ENCODE results near the gene ADGRF4.

Gene ADGRF4

DNA sequence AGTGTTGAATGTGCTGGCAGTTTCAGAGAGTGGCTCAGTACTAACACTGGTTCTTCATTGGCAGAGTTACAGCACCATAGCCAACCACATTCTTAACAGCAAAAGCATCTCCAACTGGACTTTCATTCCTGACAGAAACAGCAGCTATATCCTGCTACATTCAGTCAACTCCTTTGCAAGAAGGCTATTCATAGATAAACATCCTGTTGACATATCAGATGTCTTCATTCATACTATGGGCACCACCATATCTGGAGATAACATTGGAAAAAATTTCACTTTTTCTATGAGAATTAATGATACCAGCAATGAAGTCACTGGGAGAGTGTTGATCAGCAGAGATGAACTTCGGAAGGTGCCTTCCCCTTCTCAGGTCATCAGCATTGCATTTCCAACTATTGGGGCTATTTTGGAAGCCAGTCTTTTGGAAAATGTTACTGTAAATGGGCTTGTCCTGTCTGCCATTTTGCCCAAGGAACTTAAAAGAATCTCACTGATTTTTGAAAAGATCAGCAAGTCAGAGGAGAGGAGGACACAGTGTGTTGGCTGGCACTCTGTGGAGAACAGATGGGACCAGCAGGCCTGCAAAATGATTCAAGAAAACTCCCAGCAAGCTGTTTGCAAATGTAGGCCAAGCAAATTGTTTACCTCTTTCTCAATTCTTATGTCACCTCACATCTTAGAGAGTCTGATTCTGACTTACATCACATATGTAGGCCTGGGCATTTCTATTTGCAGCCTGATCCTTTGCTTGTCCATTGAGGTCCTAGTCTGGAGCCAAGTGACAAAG lies 17.0 kb upstream of the ADGRF4 start:
- DNase-seq: no peak

DNA sequence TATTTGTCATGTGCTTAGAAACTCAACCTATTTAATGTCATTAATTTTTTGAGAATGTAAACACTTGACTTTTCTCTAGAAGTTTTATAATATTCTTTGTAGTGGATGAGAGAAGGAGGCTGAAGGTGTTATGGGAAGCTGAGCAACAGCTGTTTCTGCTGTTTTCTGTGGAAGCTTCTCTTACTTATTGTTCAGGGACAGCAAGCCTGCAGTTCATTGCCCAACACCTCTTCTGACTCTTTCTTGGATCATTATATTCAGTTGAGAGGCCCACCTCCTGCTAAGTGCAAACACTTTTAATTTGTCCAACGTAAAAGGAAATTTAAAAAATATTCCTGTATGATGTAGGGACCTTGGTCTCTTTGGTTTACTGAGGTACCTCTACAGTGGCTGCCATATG lies 12.0 kb upstream of the ADGRF4 start:
- no peak for DNase-seq

DNA sequence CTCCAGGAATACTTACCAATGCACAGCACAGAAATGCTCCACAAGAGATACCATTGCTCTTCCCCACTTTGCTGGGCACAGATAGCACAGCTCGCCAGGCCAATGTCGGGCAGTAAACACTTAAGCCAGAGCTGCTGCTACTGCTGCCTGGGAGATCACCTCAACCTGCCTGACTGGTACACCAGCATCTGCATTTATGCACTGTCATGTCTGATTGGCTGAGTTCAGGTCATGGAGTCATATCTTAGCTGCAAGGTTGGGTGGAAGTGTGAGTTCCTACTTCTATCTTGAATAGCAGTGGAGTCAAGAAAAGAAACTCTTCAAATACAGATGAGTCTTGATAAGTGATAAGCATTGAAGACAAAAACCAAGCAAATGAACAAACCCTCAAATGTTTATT lies 10.9 kb upstream of the ADGRF4 start:
- no peak for DNase-seq

DNA sequence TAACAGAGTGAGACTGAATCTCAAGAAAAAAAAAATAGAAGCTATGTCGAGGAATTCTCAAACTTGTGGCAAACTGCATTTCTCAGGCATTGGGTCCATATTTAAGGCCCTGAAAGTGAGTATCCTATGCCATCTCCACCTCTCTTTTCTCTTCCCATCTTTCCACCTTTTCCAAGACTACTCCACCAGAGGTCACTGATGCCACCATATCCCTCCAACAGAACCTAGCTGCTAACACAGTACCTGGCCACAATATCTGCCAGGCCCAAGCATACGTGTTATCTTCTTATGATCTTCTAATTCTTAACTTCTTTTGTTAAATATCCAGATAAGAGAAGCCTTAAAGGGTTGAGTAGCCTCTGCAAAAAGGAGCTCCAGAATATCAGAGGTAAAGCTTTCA lies 8.2 kb upstream of the ADGRF4 start:
- DNase-seq: no peak

DNA sequence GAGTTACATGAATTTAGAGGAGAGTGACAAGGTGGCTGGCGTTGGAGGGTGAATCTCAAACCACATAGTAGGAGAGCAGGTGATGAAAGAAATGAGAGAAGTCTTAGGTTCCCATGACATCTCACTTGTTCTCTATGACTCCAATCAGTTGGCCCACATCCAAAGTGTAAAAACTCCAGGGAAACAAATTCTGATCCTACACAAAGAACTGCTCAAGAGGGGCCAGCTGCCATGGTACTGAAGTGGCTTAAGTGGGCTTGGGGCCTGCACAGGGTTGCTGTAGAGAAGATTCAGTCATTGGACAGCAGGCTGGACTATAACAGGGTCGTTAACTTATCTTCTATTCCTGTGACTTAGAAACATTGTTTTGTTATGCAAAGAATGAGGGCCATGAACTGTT lies 7.6 kb upstream of the ADGRF4 start:
- DNase-seq: no peak

DNA sequence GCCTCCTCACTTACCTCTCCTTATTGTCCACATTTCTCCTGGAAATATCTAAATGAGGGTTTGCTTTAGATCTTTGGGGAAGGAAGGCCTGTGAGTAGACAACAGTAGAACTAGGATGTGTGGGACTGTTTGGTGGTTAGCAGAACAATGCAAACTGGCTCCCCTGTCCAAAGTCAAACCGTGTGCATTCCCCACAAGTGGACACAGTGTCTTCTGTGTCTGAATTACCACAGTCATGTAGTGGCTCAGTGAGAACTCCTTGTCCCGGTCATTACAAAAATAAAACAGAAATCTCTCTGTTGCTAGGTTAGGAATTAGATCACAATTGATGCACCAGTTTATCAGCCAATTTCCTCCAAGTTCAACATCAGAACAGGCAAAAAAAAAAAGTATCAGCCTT lies 455 bp upstream of the ADGRF4 start:
- no peak for DNase-seq

DNA sequence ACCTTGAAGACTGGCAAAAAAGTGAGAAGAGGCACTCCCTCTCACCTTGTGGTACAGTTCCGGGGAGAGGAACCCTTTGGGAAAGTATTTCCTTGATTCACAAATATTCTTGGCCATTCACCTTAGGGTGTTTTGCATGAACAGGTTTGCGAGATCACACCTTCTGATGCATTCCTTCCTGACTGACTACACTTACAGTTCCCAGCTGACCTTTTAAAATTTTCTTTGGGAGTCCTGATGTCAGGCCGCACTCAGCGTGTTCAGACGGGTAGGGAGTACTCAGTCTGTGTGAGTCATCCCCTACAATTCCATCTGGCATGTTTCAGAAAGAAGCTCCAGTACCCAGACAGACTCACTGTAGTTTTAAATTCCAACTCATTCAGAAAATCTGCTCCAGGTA lies 1.7 kb downstream of the ADGRF4 start:
- DNase-seq: no peak

DNA sequence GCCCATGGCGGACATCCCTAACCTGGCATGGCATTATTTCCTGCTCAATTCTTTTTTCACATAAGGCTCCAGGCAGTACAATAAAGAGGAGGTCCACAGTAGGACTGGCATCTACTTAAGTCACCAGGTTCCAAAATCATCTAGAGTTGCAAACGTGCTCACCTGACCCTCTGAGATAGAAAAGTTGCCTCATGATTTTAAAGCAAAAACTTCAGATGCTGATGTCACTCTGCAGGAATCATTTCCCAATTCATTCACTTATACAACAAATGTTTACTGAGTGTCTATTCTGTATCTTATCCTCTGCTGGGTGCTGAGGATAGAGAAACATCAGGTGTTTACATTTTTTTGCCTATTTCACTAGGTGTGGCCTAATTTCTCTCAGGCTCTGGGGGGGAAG lies 2.2 kb downstream of the ADGRF4 start:
- no peak for DNase-seq

DNA sequence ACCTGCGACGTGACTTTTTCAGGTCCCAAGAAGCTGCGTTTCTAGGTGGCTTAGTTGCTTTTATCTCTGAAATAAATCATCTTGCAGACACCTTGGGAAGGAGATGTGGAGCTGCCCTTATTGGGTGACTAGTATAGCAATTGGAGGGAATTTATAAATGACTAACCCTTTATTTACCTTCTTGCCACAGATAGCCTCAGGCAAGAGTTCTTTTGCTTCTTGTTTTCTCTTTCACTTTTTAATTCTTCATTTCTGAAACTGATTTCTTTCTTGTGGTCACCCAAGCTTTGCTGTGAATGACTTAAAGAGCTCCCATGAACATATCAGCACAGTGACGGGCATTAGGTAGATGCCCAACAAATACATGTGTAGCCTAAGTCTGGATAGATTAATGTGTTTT lies 3.0 kb downstream of the ADGRF4 start:
- no peak for DNase-seq

DNA sequence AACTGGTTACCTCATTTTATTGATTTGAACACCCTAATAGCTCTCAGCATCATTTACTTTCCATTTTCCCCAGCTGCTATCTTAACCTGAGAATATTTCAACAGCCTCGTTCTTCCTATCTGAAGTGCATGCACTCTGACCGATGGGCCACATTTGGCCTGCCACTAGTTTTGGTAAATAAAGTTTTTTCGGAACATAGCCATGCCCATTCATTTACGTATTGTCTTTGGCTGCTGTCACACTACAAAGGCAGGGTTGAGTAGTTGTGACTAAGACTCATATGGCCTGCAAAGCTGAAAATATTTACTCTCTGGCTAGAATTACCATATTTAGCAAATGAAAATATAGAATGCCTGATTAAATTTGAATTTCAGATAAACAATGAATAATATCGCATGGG lies 10.8 kb downstream of the ADGRF4 start:
- DNase-seq: no peak

DNA sequence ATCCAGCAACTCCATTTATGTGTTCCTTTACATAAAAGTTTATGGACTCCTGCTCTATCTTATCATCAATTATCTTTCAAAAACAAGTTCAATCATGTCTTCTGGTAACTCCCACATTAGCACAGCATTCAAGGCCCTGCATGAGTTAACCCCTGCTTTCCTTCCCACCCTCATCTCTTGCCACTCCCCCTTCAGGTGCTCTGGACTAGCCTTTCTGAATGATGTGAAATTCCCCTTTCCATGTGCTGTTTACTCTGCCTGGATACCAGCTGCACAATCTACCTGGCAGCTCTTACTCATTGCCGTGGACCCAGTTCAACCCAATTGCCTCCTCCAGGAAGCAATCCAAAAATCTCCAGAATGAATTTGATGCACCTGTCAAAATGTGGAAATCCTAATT lies 11.9 kb downstream of the ADGRF4 start:
- no peak for DNase-seq

DNA sequence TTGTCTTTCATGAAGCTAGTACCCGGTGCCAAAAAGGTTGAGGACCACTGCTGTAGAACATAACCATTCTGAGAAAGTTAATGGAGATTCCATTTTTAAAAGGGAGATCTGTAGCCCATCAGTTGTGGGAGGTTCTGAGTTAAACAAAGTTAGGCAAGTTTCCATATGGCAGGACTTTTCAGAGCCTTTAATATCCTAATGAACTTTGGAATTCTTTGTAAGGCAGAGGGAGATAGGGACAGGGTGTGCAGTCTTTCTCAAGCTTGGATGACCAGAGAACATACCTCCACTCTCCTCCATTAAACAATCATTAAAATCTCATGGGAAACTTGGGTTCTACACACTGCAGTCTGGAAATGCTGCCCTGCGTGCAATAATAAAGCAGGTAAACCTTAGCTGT lies 14.8 kb downstream of the ADGRF4 start:
- no peak for DNase-seq

DNA sequence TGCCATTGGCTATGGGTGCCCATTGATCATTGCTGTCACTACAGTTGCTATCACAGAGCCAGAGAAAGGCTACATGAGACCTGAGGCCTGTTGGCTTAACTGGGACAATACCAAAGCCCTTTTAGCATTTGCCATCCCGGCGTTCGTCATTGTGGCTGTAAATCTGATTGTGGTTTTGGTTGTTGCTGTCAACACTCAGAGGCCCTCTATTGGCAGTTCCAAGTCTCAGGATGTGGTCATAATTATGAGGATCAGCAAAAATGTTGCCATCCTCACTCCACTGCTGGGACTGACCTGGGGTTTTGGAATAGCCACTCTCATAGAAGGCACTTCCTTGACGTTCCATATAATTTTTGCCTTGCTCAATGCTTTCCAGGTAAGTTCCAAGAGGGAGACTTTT lies 16.4 kb downstream of the ADGRF4 start:
- no peak for DNase-seq

DNA sequence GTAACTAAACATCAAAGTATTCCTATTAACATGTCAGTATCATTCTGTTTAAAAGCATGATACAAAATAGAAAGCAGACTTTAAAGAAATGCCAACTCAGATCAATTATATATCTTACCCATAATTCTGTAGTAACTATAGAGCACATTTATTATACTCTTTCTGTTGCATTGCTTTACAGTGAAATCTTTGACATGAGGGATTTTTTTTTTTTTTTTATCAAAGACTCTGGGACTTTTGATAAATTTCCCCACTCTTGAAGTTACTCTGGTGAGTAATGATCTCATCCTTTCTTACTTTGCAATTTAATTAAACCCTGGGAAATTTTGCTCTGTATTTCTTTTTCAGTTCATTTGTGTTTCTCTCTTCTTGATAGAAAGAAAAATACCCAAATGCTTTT lies 17.4 kb downstream of the ADGRF4 start:
- DNase-seq: no peak

DNA sequence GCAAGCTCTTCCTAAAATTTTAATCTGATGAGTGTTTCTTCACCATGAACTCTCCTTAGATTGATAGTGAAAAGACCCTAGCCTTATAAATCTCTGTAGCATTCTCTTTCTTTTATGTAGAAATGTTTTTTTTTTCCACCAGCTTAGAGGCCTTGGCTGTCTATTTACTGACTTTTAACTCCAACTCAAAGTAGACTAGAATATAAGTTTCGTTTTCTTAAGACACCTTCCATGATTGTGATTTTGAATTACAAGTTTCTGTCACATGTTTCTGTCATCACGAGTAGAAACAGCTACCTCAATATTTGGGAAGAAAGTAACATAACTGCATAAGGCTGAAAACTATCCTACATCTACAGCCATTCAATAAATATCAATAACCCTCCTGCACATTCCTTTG lies 17.8 kb downstream of the ADGRF4 start:
- DNase-seq: no peak

DNA sequence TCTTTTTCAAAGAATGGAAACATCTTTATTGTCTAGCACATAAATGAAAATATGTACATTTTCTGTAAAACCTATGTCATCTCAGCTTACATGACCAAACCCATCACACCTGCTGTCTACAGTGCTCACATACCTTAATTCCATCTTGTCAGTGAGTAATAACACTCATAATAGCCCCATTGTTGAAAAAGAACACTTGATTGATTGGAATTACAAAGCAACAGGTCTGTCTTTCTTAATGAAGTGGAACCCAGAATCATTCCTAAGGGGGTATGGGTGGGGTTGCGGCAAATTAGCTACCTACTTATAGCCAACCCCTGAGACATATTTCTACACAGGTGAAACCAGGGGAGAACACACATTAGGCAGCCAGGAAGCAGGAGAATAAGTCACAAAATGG lies 20.2 kb downstream of the ADGRF4 start:
- no peak for DNase-seq

DNA sequence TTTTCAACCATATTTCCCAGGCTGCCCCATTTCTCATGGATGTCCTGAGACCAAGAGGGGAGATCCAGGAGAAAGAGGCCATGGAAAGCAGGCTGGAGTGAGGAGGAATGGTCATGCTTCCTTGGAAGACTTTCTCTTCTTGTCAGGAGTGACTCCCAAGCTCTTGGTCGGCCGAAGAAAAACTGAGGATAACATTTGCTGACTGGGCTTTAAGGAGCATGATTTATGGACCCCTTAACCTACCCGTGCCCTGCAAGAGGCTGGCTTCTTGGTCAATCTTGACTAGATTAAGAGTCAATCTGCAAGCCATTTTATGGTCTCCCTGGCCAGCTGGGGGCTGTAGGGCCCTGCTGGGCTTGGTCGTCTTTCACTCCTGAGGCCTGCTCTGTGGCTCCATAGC lies 22.8 kb downstream of the ADGRF4 start:
- DNase-seq: no peak

DNA sequence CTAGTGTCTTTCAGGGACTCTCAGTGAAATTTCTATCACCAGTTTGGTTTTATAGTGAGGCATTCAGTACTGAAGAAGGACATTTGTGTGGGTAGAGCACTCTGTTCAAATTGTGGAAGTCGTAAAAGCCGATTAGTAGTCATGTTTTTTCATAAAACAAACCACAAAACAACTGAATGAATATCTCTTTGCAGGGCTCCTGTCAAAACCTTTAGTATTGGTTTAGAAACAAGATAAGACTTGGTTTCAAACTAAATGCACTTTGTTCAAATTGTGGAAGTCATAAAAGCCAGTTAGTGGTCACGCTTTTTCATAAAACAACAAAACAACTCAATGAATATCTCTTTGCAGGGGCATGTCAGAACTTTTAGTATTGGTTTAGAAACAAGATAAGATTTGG lies 23.8 kb downstream of the ADGRF4 start:
- no peak for DNase-seq

DNA sequence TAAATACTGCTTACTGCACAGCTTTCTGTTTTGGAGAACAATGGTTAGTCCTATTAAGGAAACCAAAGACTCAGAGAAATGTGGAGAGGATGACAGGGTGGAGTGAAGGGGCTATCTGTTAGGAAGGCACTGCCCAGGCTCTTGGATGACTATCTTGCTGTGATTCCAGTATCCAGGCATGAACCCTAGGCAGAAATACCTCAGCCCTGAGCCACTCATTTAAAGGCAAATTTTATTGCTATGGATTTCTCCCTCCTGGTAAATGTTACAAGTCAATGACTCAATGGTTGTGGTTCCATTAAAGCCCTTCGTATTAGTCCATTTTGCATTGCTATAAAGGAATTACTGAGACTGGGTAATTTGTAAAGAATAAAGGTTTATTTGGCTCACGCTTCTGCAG lies 25.9 kb downstream of the ADGRF4 start:
- DNase-seq: no peak

DNA sequence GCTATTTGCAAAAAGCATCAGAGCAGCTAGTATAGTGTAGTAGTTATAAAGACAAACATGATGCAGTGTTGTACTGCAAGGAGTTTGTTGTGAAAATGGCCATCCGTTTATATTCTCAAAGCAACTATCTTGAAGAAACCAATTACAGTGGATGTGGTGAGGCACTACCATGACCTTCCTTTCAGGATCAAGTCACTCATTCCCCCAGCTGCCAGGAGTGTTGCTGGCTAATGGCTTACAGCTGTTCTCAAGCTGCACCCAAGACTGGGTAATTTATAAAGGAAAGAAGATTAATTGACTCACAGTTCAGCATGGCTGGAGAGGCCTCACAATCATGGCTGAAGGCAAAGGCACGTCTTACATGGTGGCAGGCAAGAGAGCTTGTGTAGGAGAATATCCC lies 29.0 kb downstream of the ADGRF4 start:
- no peak for DNase-seq

DNA sequence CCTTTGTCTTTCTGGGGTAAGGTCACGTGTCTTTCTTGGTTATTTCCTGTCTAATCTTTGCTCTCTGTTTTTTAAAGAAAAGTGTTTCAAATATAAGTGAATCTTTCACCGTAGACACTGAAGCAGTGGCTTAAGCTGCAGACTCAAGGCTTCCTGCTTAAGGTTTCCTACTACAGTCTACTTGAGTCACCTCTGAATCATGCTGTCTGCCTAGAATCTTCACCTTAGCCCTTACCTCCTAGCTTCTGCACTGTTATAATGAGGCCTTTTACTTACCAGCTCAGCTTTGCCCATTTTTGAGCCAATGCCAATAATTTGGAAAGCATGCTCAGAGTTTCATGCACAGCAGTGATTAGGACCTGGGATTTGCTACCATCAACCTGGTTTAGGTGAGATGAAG lies 30.6 kb downstream of the ADGRF4 start:
- DNase-seq: no peak

DNA sequence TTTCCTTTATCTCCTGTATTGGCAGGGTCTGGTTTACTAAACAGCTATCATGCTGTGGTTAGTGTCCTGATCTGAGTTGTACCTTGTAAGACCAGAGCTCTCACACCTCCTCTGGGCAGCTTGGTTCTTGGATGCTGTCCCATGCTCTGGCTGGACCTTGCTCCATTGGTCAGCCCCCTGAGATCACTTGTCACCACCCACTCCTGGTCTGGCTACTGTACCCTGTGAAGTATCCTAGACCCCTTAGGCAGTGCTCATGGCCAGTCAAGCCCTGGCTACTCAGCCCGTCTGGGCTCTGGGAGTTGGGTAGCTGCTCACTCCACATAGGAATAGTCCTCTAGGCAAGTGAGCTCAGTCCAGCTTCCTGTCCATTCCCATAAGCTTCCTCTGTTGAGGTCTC lies 31.1 kb downstream of the ADGRF4 start:
- DNase-seq: no peak

DNA sequence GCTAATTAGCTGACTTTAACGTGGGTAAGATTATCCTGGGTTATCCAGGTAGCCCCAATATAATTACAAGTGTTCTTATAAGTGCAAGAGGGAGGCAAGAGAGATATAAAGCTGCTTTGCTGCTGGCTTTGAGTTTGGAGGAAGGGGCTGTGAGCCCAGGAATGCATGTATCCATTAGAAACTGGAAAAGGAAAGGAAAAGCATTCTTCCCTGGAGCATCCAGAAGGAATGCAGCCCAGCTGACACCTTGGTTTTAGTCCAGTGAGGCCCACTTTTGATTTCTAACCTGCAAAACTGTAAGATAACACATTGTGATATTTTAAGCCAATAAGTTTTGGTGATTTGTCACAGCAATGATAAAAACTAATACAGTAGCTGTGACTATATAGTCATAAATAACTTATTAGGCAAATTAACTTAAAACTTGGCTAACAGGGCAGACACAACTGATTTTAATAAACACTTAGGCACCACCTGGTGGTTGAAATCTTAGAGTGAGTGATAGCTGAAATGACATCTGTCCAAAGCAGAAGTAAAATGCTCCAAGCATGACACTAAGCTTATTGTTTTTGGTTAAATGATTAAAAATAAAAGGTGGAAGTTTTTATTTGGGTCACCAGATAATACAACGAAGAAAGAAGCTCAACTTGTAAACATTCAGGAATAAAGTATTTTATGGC lies 35.6 kb downstream of the ADGRF4 start:
- DNase-seq: no peak

DNA sequence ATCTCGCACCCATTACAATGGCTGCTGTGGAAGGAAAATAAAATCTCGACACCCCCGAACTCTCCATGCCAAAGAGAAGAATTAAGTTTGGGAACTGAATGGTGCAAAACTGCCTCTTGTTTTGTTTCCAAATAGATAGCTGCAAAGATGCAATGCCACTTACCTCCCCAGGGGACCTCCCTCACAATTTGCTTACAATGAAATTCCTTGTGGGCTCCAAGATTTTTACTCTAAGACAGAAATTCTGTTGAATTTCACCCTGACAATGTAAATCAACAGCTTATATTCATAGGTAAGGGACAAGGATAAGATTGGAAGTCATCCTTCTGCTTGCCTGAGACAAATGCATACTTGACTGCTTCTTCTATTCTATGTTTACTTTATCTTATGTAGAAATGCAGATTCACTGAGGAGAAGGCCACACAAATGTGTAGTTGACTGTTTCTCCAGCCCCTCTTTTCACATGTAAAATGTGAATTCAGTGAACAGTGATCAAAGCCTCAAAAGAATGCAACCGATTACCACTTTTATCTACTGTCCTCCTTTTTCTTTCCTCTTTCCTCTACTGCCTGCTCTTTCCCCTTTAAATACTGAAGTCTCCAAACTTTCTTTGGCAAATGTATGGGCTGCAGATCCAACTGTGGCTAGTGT lies 36.6 kb downstream of the ADGRF4 start:
- DNase-seq: no peak
